Neural crest cell (in vitro differentiated cells): ENCODE measurements around the gene LRRC18. TPM values are rescaled to one million over a fixed set of nuclear protein-coding genes. Genes with fewer than 3 reads are reported as not detected.

Source experiments
- DNase-seq: peaks from one replicate; pipeline ENCODE4 v3.0.0; 2021; ENCODE audit warnings: low read depth, mixed read lengths, low spot score
- H3K27ac Mint-ChIP-seq: one replicate; pipeline ENCODE4 v1.8.0; 2021; ENCODE audit warnings: mild to moderate bottlenecking, mixed read lengths; ENCODE audit not compliant: unreplicated experiment
- H3K27me3 Mint-ChIP-seq: 2 replicates; pipeline ENCODE4 v1.8.0; 2021; ENCODE audit warnings: low read depth, mild to moderate bottlenecking, mixed read lengths
- H3K36me3 Mint-ChIP-seq: 2 replicates; pipeline ENCODE4 v1.8.0; 2021; ENCODE audit warnings: low read depth, mild to moderate bottlenecking, mixed read lengths
- H3K4me1 Mint-ChIP-seq: 2 replicates; pipeline ENCODE4 v1.8.0; 2021; ENCODE audit warnings: mixed read lengths
- H3K4me3 Mint-ChIP-seq: one replicate; pipeline ENCODE4 v1.8.0; 2021; ENCODE audit warnings: mild to moderate bottlenecking, mixed read lengths
- H3K9me3 Mint-ChIP-seq: 2 replicates; pipeline ENCODE4 v1.8.0; 2021; ENCODE audit warnings: mixed read lengths
- CTCF ChIP-seq: fragments of 200-600 bp; sonication (generic); conservative IDR thresholded peaks from 2 replicates; pipeline ENCODE4 v1.5.0; 2021; ENCODE audit warnings: antibody characterized with exemption, mild to moderate bottlenecking
- long read RNA-seq: library from polyadenylated mRNA; unstranded; transcript quantifications from one replicate; pipeline ENCODE4 v2.0.0, GENCODE V29; 2020
- total RNA-seq: library from RNA; stranded (reverse); gene quantifications from 2 replicates; pipeline ENCODE4 v1.2.1, GENCODE V29; 2021

Gene LRRC18
- not detected in 2 replicates for total RNA-seq
- long read RNA-seq: 0 reads

GRCh38 chr10:48939790-48940325 is at the start of gene LRRC18:
LRRC18 (minus strand) TSS chr10:48939840; CDS start chr10:48914155, 25,685 bp downstream.
- H3K9me3 Mint-ChIP-seq: no peaks in the 10 kb centered on the region
- no peak for TF ChIP-seq CTCF
- no peak within 1 kb of the TSS for H3K4me3 Mint-ChIP-seq
- DNase-seq: no peak
- H3K27ac Mint-ChIP-seq: no peak within 1 kb of the TSS
- H3K27me3 Mint-ChIP-seq: peaks cover 2% of the 10 kb centered on the region
- peaks cover 21% of the 10 kb centered on the region for H3K4me1 Mint-ChIP-seq
- H3K36me3 Mint-ChIP-seq: no peaks in the 10 kb centered on the region

GRCh38 chr10:48985621-48986158 is 46.0 kb upstream of the LRRC18 start:
- Mint-ChIP-seq H3K36me3 (no peaks in the 10 kb centered on the region), H3K27me3 (peaks cover 3% of the 10 kb centered on the region), H3K9me3 (no peaks in the 10 kb centered on the region), H3K4me1 (peaks cover 28% of the 10 kb centered on the region), H3K27ac (peak overlapping the region; percentile 19), H3K4me3 (no peak overlapping the region)
- DNase-seq: no peak
- TF ChIP-seq CTCF: no peak

- peaks cover 17% of the 10 kb centered on the region for H3K4me1 Mint-ChIP-seq
- no peak for TF ChIP-seq CTCF
- no peak overlapping the region for H3K27ac Mint-ChIP-seq
- no peaks in the 10 kb centered on the region for H3K9me3 Mint-ChIP-seq
- DNase-seq: no peak
- H3K36me3 Mint-ChIP-seq: no peaks in the 10 kb centered on the region
- H3K27me3 Mint-ChIP-seq: peaks cover 7% of the 10 kb centered on the region
- no peak overlapping the region for H3K4me3 Mint-ChIP-seq
Observed at GRCh38 chr10:48983648-48984351, 44.2 kb upstream of the LRRC18 start.

DNA sequence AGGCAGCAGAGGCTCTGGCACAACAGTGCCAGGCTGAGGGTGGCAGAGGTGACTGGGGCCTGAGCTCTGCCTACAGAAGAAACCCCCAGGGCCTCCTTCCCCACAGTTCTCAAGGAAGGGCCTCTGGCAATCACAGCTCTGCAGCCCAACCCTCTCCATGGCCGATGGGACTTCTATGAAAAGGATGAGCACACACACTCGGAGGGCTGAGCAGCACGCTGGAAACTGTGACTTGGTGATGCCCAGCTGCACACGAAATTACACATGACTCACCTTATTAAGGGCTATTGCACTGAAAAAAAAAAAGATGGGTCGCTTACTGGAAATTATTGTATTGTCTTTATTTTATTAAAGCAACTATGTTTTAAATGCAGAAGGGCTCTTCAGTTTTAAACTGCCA is 42.9 kb upstream of the LRRC18 start:
- Mint-ChIP-seq H3K27me3 (peaks cover 10% of the 10 kb centered on the region), H3K4me3 (no peak overlapping the region), H3K27ac (no peak overlapping the region), H3K36me3 (no peaks in the 10 kb centered on the region), H3K4me1 (peaks cover 7% of the 10 kb centered on the region), H3K9me3 (no peaks in the 10 kb centered on the region)
- no peak for DNase-seq
- TF ChIP-seq CTCF: no peak

- H3K36me3 Mint-ChIP-seq: no peaks in the 10 kb centered on the region
- H3K4me3 Mint-ChIP-seq: no peak overlapping the region
- no peak overlapping the region for H3K27ac Mint-ChIP-seq
- H3K4me1 Mint-ChIP-seq: peaks cover 5% of the 10 kb centered on the region
- H3K27me3 Mint-ChIP-seq: peaks cover 10% of the 10 kb centered on the region
- peak; percentile 64 for DNase-seq
- peak; percentile 84 for TF ChIP-seq CTCF
- no peaks in the 10 kb centered on the region for H3K9me3 Mint-ChIP-seq
Observed at GRCh38 chr10:48981310-48981907, 41.8 kb upstream of the LRRC18 start.
